ENCODE measurements around the gene SMG9.

Gene SMG9

DNA sequence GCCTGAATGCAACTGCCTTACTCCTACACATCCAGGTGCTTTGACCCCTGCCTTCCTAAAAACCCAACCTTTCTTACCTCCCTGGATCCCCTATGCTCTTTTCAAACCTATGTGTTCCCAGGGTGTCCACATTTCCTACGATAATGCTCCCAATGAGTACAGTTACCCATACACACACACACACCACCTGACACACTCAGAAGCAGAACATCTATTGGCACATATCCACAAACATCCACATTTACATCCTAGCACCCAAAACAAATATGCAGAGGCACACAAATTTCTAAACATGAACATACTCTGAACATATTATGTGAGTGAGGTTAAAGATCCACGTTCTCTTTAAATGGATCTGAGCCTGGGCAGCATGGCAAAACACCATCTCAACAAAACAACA is 62.4 kb downstream of the SMG9 start:
- Histone ChIP-seq H3K27ac (ENCODE audit: insufficient read depth in 1 of 2, low read depth in 1 of 2, low read length in 2 of 2, poor library complexity in 1 of 2, severe bottlenecking in 2 of 2) (no peak overlapping the region), H3K36me3 (ENCODE audit: control insufficient read depth in 4 of 4, insufficient read depth in 4 of 4, low read length in 3 of 4) (no peaks in the 10 kb centered on the region), H3K4me3 (ENCODE audit: control insufficient read depth in 1 of 7, extremely low read depth in 1 of 7, insufficient read depth in 4 of 7, low read depth in 2 of 7, low read length in 6 of 7) (no peak overlapping the region), H3K4me1 (ENCODE audit: control extremely low read depth in 1 of 4, control insufficient read depth in 4 of 4, insufficient read depth in 4 of 4, low read length in 3 of 4) (peaks cover 0 to 8% (median 0%) of the 10 kb centered on the region in 4 experiments), H3K27me3 (replicated peaks in 2 of 5; ENCODE audit: control insufficient read depth in 4 of 5, insufficient read depth in 5 of 5, low read length in 4 of 5) (peaks cover 0 to 5% (median 4%) of the 10 kb centered on the region in 5 experiments), H3K9me3 (ENCODE audit: control extremely low read depth in 1 of 5, control insufficient read depth in 4 of 5, insufficient read depth in 2 of 5, low read depth in 1 of 5, low read length in 4 of 5) (peaks cover 0 to 21% (median 14%) of the 10 kb centered on the region in 5 experiments)
- ChIA-PET CTCF (interaction anchor here (0.6 kb wide), 1 partner anchor 15 kb away, joined by 3 read pairs; no protein-coding TSS in a partner anchor), POLR2A (interaction anchor here (0.7 kb wide), 1 partner anchor 24 kb away, joined by 6 read pairs; no protein-coding TSS in a partner anchor)
- no peak for DNase-seq
- 100% methylated on average over 1 of the region's 2 CpGs for WGBS (ENCODE audit: insufficient coverage)

DNA sequence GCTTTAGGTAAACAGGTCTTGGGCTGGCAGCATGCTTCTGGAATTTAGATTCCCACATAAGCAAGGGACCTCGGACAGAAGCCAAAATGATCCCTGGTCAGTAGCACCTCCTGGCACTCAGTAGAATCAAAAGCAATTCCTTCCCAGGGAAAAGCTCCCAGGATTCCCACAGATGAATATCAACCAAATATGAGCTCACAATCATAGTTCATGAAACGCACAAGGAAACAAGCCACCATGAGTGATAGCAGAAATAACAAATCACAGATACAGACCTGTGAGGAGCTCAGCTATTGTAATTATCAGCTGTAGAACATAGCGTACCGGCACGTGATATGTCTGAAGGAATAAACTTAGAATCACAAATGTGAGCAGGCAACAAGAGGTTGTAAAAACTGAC is 63.0 kb downstream of the SMG9 start:
- peak in 2 of 3 donors; percentile 29 to 40 for DNase-seq
- ChIA-PET CTCF (no interaction called here), POLR2A (interaction anchor here (0.7 kb wide), 1 partner anchor 23 kb away, joined by 6 read pairs; no protein-coding TSS in a partner anchor)
- 97% methylated on average over 5 of the region's 5 CpGs for WGBS (ENCODE audit: insufficient coverage)
- H3K9me3 ChIP-seq (ENCODE audit: control extremely low read depth in 1 of 5, control insufficient read depth in 4 of 5, insufficient read depth in 2 of 5, low read depth in 1 of 5, low read length in 4 of 5), result peaks cover 0 to 21% (median 14%) of the 10 kb centered on the region in 5 experiments
- peaks cover 0 to 8% (median 0%) of the 10 kb centered on the region in 4 experiments for H3K4me1 ChIP-seq (ENCODE audit: control extremely low read depth in 1 of 4, control insufficient read depth in 4 of 4, insufficient read depth in 4 of 4, low read length in 3 of 4)
- no peak overlapping the region for H3K4me3 ChIP-seq (ENCODE audit: control insufficient read depth in 1 of 7, extremely low read depth in 1 of 7, insufficient read depth in 4 of 7, low read depth in 2 of 7, low read length in 6 of 7)
- no peaks in the 10 kb centered on the region for H3K36me3 ChIP-seq (ENCODE audit: control insufficient read depth in 4 of 4, insufficient read depth in 4 of 4, low read length in 3 of 4)
- H3K27me3 ChIP-seq (replicated peaks in 2 of 5; ENCODE audit: control insufficient read depth in 4 of 5, insufficient read depth in 5 of 5, low read length in 4 of 5), result peaks cover 0 to 5% (median 3%) of the 10 kb centered on the region in 5 experiments
- H3K27ac ChIP-seq (ENCODE audit: insufficient read depth in 1 of 2, low read depth in 1 of 2, low read length in 2 of 2, poor library complexity in 1 of 2, severe bottlenecking in 2 of 2), result no peak overlapping the region

DNA sequence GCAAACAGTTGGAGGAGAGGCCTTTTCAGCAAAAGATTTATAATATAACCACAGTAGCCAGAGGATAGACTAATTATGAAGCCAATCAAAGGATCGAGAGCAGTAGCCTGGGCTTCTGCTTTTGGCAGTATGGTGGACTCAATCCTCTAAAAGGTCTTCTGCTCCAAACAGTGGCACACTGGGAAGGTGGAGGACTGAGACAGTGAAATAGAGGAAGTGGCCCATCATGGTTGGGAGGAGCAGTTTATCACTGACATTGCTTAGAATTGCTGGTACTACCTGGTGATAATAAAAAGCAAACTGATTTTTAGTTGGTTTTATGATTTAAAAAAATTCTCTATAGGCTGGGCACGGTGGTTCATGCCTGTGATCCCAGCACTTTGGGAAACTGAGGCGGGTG is 63.9 kb downstream of the SMG9 start:
- ChIA-PET CTCF (interaction anchor here (1.0 kb wide), 1 partner anchor 13 kb away, joined by 3 read pairs; no protein-coding TSS in a partner anchor), POLR2A (no interaction called here)
- Histone ChIP-seq H3K9me3 (ENCODE audit: control extremely low read depth in 1 of 5, control insufficient read depth in 4 of 5, insufficient read depth in 2 of 5, low read depth in 1 of 5, low read length in 4 of 5) (peaks cover 0 to 21% (median 14%) of the 10 kb centered on the region in 5 experiments), H3K4me3 (ENCODE audit: control insufficient read depth in 1 of 7, extremely low read depth in 1 of 7, insufficient read depth in 4 of 7, low read depth in 2 of 7, low read length in 6 of 7) (no peak overlapping the region), H3K27me3 (replicated peaks in 2 of 5; ENCODE audit: control insufficient read depth in 4 of 5, insufficient read depth in 5 of 5, low read length in 4 of 5) (peaks cover 0 to 5% (median 0%) of the 10 kb centered on the region in 5 experiments), H3K27ac (ENCODE audit: insufficient read depth in 1 of 2, low read depth in 1 of 2, low read length in 2 of 2, poor library complexity in 1 of 2, severe bottlenecking in 2 of 2) (no peak overlapping the region), H3K4me1 (ENCODE audit: control extremely low read depth in 1 of 4, control insufficient read depth in 4 of 4, insufficient read depth in 4 of 4, low read length in 3 of 4) (peaks cover 0 to 8% (median 0%) of the 10 kb centered on the region in 4 experiments), H3K36me3 (ENCODE audit: control insufficient read depth in 4 of 4, insufficient read depth in 4 of 4, low read length in 3 of 4) (no peaks in the 10 kb centered on the region)
- DNase-seq, result no peak
- WGBS (ENCODE audit: insufficient coverage), result 88% methylated on average over 3 of the region's 3 CpGs

DNA sequence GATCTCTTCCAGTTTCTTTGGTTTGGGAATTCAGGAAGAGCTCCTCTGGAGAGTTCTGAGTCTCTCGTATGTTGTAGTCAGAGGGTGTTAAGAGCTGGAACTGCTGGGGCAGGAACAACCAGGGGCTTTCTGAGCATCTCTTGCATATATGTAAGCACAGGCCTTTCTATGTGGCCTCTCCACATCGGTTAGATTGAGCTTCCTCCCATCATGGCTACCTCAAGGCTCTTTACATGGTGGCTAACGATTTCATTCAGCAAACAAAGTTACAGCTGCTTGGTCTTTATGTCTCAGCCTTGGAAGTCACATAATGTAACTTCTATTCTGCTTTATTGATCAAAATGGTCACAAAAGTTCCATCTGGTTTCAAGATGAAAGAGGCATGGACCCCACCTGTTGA is 64.3 kb downstream of the SMG9 start:
- ChIA-PET CTCF (interaction anchor here (1.0 kb wide), 1 partner anchor 13 kb away, joined by 3 read pairs; no protein-coding TSS in a partner anchor), POLR2A (no interaction called here)
- H3K27ac ChIP-seq (ENCODE audit: insufficient read depth in 1 of 2, low read depth in 1 of 2, low read length in 2 of 2, poor library complexity in 1 of 2, severe bottlenecking in 2 of 2), result no peak overlapping the region
- H3K4me3 ChIP-seq (ENCODE audit: control insufficient read depth in 1 of 7, extremely low read depth in 1 of 7, insufficient read depth in 4 of 7, low read depth in 2 of 7, low read length in 6 of 7), result no peak overlapping the region
- no peak for DNase-seq
- H3K4me1 ChIP-seq (ENCODE audit: control extremely low read depth in 1 of 4, control insufficient read depth in 4 of 4, insufficient read depth in 4 of 4, low read length in 3 of 4), result peaks cover 0 to 8% (median 0%) of the 10 kb centered on the region in 4 experiments
- peaks cover 0 to 21% (median 14%) of the 10 kb centered on the region in 5 experiments for H3K9me3 ChIP-seq (ENCODE audit: control extremely low read depth in 1 of 5, control insufficient read depth in 4 of 5, insufficient read depth in 2 of 5, low read depth in 1 of 5, low read length in 4 of 5)
- H3K27me3 ChIP-seq (replicated peaks in 2 of 5; ENCODE audit: control insufficient read depth in 4 of 5, insufficient read depth in 5 of 5, low read length in 4 of 5), result peaks cover 0 to 5% (median 0%) of the 10 kb centered on the region in 5 experiments
- 67% methylated on average over 3 of the region's 3 CpGs for WGBS (ENCODE audit: insufficient coverage)
- no peaks in the 10 kb centered on the region for H3K36me3 ChIP-seq (ENCODE audit: control insufficient read depth in 4 of 4, insufficient read depth in 4 of 4, low read length in 3 of 4)

DNA sequence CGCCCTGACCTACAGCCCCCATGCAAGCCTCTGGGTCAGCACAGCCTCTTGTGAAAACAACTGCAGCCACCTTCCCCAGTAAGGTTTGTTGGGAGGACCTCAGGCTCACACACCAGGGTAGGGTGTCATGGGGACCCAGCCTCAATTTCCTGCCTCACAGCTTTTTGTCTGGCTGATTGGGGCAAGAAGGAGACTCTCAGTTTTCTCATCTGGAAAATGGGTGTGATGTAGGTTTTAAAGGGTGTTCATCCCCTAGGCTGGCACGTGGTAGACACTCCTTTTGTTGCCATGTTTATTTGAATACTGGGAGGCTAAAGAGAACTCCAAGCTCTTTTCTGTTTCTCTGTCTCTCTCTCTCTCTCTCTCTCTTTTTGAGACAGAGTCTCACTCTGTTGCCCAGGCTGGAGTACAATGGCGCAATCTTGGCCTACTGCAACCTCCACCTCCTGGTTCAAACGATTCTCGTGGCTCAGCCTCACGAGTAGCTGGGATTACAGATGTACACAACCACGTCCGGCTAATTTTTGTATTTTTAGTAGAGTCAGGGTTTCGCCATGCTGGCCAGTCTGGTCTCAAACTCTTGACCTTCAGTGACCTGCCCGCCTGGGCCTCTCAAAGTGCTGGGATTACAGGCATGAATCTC is 66.6 kb downstream of the SMG9 start:
- Histone ChIP-seq H3K4me1 (ENCODE audit: control extremely low read depth in 1 of 4, control insufficient read depth in 4 of 4, insufficient read depth in 4 of 4, low read length in 3 of 4) (peaks cover 0 to 8% (median 1%) of the 10 kb centered on the region in 4 experiments), H3K27me3 (replicated peaks in 2 of 5; ENCODE audit: control insufficient read depth in 4 of 5, insufficient read depth in 5 of 5, low read length in 4 of 5) (no peaks in the 10 kb centered on the region), H3K4me3 (ENCODE audit: control insufficient read depth in 1 of 7, extremely low read depth in 1 of 7, insufficient read depth in 4 of 7, low read depth in 2 of 7, low read length in 6 of 7) (no peak overlapping the region), H3K9me3 (ENCODE audit: control extremely low read depth in 1 of 5, control insufficient read depth in 4 of 5, insufficient read depth in 2 of 5, low read depth in 1 of 5, low read length in 4 of 5) (peaks cover 0 to 21% (median 14%) of the 10 kb centered on the region in 5 experiments), H3K36me3 (ENCODE audit: control insufficient read depth in 4 of 4, insufficient read depth in 4 of 4, low read length in 3 of 4) (no peaks in the 10 kb centered on the region), H3K27ac (ENCODE audit: insufficient read depth in 1 of 2, low read depth in 1 of 2, low read length in 2 of 2, poor library complexity in 1 of 2, severe bottlenecking in 2 of 2) (no peak overlapping the region)
- WGBS (ENCODE audit: insufficient coverage), result 100% methylated on average over 9 of the region's 10 CpGs
- CTCF ChIA-PET, result interaction anchor here (0.8 to 1.2 kb wide), 2 partner anchors 13 to 20 kb away, joined by 3 read pairs; no protein-coding TSS in a partner anchor
- no peak for DNase-seq
- POLR2A ChIA-PET, result interaction anchor here (0.6 kb wide), 1 partner anchor 18 kb away, joined by 4 read pairs; the partner anchor contains the start of gene PLAUR

DNA sequence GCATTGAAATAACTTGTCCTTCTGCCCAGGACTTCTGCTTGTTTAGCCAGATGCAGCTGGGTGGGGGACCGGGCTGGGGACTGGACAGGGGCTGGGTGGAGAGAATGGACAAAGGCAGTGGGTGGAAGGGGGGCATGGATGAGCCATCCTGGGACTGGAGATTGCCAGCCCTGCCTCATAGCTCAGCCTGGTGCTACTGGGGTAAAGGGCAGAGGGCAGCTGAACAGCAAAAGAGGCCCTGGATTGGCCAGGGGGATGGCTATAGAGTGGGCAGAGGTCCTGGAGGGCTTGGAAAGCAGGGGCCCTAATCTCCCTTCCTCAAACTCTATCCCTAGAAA is 67.1 kb downstream of the SMG9 start:
- Histone ChIP-seq H3K9me3 (ENCODE audit: control extremely low read depth in 1 of 5, control insufficient read depth in 4 of 5, insufficient read depth in 2 of 5, low read depth in 1 of 5, low read length in 4 of 5) (peaks cover 0 to 21% (median 14%) of the 10 kb centered on the region in 5 experiments), H3K27ac (ENCODE audit: insufficient read depth in 1 of 2, low read depth in 1 of 2, low read length in 2 of 2, poor library complexity in 1 of 2, severe bottlenecking in 2 of 2) (no peak overlapping the region), H3K4me1 (ENCODE audit: control extremely low read depth in 1 of 4, control insufficient read depth in 4 of 4, insufficient read depth in 4 of 4, low read length in 3 of 4) (peaks cover 0 to 7% (median 1%) of the 10 kb centered on the region in 4 experiments), H3K4me3 (ENCODE audit: control insufficient read depth in 1 of 7, extremely low read depth in 1 of 7, insufficient read depth in 4 of 7, low read depth in 2 of 7, low read length in 6 of 7) (no peak overlapping the region), H3K36me3 (ENCODE audit: control insufficient read depth in 4 of 4, insufficient read depth in 4 of 4, low read length in 3 of 4) (no peaks in the 10 kb centered on the region), H3K27me3 (replicated peaks in 2 of 5; ENCODE audit: control insufficient read depth in 4 of 5, insufficient read depth in 5 of 5, low read length in 4 of 5) (no peaks in the 10 kb centered on the region)
- ChIA-PET CTCF (interaction anchor here (0.8 to 1.2 kb wide), 2 partner anchors 13 to 19 kb away, joined by 3 read pairs; no protein-coding TSS in a partner anchor), POLR2A (interaction anchor here (0.6 kb wide), 1 partner anchor 18 kb away, joined by 4 read pairs; the partner anchor contains the start of gene PLAUR)
- no peak for DNase-seq
- 89% methylated on average over 1 of the region's 1 CpG for WGBS (ENCODE audit: insufficient coverage)

DNA sequence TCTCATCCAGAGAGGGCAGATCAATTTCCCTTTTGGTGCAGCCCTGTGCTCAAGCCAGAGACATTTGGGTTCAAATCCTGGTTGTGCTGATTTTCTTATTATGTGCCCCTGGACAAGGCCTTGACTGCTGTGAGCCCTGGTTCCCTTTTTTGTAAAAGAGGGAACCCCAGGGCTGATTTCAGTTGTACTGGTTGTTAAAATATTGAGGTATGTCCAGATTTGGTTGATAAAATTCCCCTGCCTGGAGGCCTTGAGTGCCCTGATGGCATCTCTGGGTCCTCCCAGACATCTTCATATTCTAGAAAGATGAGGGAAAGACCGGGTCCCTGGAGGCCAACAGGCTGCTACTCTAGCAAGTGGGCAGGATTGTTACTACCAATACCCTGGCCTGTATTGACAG is 70.4 kb downstream of the SMG9 start:
- H3K27ac ChIP-seq (ENCODE audit: insufficient read depth in 1 of 2, low read depth in 1 of 2, low read length in 2 of 2, poor library complexity in 1 of 2, severe bottlenecking in 2 of 2), result no peak overlapping the region
- CTCF ChIA-PET, result interaction anchor here (0.8 kb wide), 1 partner anchor 38 kb away, joined by 4 read pairs; no protein-coding TSS in a partner anchor
- POLR2A ChIA-PET, result no interaction called here

More for the DNA sequence above, 70.4 kb downstream of the SMG9 start:
- 100% methylated on average over 1 of the region's 1 CpG for WGBS (ENCODE audit: insufficient coverage)
- H3K4me3 ChIP-seq (ENCODE audit: control insufficient read depth in 1 of 7, extremely low read depth in 1 of 7, insufficient read depth in 4 of 7, low read depth in 2 of 7, low read length in 6 of 7), result no peak overlapping the region
- no peaks in the 10 kb centered on the region for H3K36me3 ChIP-seq (ENCODE audit: control insufficient read depth in 4 of 4, insufficient read depth in 4 of 4, low read length in 3 of 4)
- peak in 1 of 3 donors; percentile 31 for DNase-seq
- H3K9me3 ChIP-seq (ENCODE audit: control extremely low read depth in 1 of 5, control insufficient read depth in 4 of 5, insufficient read depth in 2 of 5, low read depth in 1 of 5, low read length in 4 of 5), result no peaks in the 10 kb centered on the region
- peaks cover 0 to 3% (median 0%) of the 10 kb centered on the region in 4 experiments for H3K4me1 ChIP-seq (ENCODE audit: control extremely low read depth in 1 of 4, control insufficient read depth in 4 of 4, insufficient read depth in 4 of 4, low read length in 3 of 4)
- no peaks in the 10 kb centered on the region for H3K27me3 ChIP-seq (replicated peaks in 2 of 5; ENCODE audit: control insufficient read depth in 4 of 5, insufficient read depth in 5 of 5, low read length in 4 of 5)

Data from common myeloid progenitor, CD34-positive (primary cell).